Measurements from ENCODE around the gene PDXK.

GRCh38 chr21:43751955-43752591, 33.1 kb downstream of the PDXK start:
- no peak for TF ChIP-seq ZNF584 (CRISPR knock-in tag; IDR thresholded peaks at IDR 0.05; ENCODE audit: low read depth)
- no peak for TF ChIP-seq MCM2 (IDR thresholded peaks at IDR 0.05; ENCODE audit: low read depth)
- no peak for TF ChIP-seq HDAC3 (IDR thresholded peaks at IDR 0.05; ENCODE audit: borderline replicate concordance, partially characterized antibody)
- no peak for TF ChIP-seq RCOR1 (IDR thresholded peaks at IDR 0.05; ENCODE audit: borderline replicate concordance in 1 of 2, low read depth in 2 of 2, low read length in 2 of 2)
- TF ChIP-seq, protein P1, sequence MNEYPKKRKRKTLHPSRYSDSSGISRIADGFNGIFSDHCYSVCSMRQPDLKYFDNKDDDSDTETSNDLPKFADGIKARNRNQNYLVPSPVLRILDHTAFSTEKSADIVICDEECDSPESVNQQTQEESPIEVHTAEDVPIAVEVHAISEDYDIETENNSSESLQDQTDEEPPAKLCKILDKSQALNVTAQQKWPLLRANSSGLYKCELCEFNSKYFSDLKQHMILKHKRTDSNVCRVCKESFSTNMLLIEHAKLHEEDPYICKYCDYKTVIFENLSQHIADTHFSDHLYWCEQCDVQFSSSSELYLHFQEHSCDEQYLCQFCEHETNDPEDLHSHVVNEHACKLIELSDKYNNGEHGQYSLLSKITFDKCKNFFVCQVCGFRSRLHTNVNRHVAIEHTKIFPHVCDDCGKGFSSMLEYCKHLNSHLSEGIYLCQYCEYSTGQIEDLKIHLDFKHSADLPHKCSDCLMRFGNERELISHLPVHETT (CRISPR knock-in tag; conservative IDR thresholded peaks at IDR 0.05 in 1 of 2, IDR thresholded peaks at IDR 0.05 in 1 of 2) = no peak
- TF ChIP-seq RAD21 (CRISPR knock-in tag; conservative IDR thresholded peaks at IDR 0.05 in 1 of 2, IDR thresholded peaks at IDR 0.05 in 1 of 2) = no peak
- TF ChIP-seq, protein P2, sequence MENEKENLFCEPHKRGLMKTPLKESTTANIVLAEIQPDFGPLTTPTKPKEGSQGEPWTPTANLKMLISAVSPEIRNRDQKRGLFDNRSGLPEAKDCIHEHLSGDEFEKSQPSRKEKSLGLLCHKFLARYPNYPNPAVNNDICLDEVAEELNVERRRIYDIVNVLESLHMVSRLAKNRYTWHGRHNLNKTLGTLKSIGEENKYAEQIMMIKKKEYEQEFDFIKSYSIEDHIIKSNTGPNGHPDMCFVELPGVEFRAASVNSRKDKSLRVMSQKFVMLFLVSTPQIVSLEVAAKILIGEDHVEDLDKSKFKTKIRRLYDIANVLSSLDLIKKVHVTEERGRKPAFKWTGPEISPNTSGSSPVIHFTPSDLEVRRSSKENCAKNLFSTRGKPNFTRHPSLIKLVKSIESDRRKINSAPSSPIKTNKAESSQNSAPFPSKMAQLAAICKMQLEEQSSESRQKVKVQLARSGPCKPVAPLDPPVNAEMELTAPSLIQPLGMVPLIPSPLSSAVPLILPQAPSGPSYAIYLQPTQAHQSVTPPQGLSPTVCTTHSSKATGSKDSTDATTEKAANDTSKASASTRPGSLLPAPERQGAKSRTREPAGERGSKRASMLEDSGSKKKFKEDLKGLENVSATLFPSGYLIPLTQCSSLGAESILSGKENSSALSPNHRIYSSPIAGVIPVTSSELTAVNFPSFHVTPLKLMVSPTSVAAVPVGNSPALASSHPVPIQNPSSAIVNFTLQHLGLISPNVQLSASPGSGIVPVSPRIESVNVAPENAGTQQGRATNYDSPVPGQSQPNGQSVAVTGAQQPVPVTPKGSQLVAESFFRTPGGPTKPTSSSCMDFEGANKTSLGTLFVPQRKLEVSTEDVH (IDR thresholded peaks at IDR 0.05; ENCODE audit: low read depth, partially characterized antibody) = no peak
- TF ChIP-seq EZH2 (IDR thresholded peaks at IDR 0.05; ENCODE audit: borderline replicate concordance, low read depth, low read length) = no peak
- TF ChIP-seq CBX2 (IDR thresholded peaks at IDR 0.05; ENCODE audit: insufficient read depth, low read length, poor library complexity, severe bottlenecking) = no peak
- TF ChIP-seq MTA2 (IDR thresholded peaks at IDR 0.05; ENCODE audit: low read depth) = no peak
- no peak for TF ChIP-seq USF2 (CRISPR knock-in tag; IDR thresholded peaks at IDR 0.05)
- TF ChIP-seq NCOA6 (IDR thresholded peaks at IDR 0.05) = no peak
- no peak for TF ChIP-seq SMAD1 (IDR thresholded peaks at IDR 0.05; ENCODE audit: low read depth, low read length, partially characterized antibody)

All from K562 (cell line).